Heart left ventricle (tissue), 16 donors: ENCODE measurements around the gene ELMOD3. TPM values are rescaled to one million over a fixed set of nuclear protein-coding genes. Genes with fewer than 3 reads are reported as not detected.
A peak's percentile ranks its signal among the peaks of the same experiment; 100 is the strongest.

Experiments used
- ATAC-seq, 4 donors: fragments of 200-7000 bp; cut with Tn5 transposase; one replicate each; pipeline ENCODE4 v1.9.1; 2020 to 2022; ENCODE audit warnings: moderate library complexity in 4 of 4, mild to moderate bottlenecking in 3 of 4, moderate number of reproducible peaks in 1 of 4
- DNase-seq, 5 donors: peaks; one replicate each; pipeline ENCODE4 v3.0.0-alpha.2; 2020
- H3K27ac ChIP-seq, 12 donors: fragments of 200-600 bp; sonication (generic) in 4 of 12; one replicate each; pipeline versions ENCODE4 v1.5.0 to v1.8.0; 2016 to 2022; ENCODE audit warnings: mild to moderate bottlenecking in 2 of 12
- H3K27me3 ChIP-seq, 9 donors: fragments of 200-600 bp; sonication (generic) in 2 of 9; one replicate each; pipeline versions ENCODE4 v1.5.1 to v1.8.0; 2016 to 2022; ENCODE audit warnings: mild to moderate bottlenecking in 3 of 9
- H3K36me3 ChIP-seq, 9 donors: fragments of 200-600 bp; sonication (generic) in 2 of 9; one replicate each; pipeline versions ENCODE4 v1.5.0 to v1.8.0; 2018 to 2022; ENCODE audit warnings: mild to moderate bottlenecking in 2 of 9
- H3K4me1 ChIP-seq, 12 donors: fragments of 200-600 bp; sonication (generic) in 4 of 12; one replicate each; pipeline versions ENCODE4 v1.5.0 to v1.8.0; 2016 to 2022; ENCODE audit warnings: mild to moderate bottlenecking in 3 of 12
- H3K4me3 ChIP-seq, 12 donors: fragments of 200-600 bp; sonication (generic) in 4 of 12; one replicate each; pipeline versions ENCODE4 v1.5.0 to v1.8.0; 2017 to 2022; ENCODE audit warnings: mild to moderate bottlenecking in 9 of 12, moderate library complexity in 4 of 12
- H3K9me3 ChIP-seq, 12 donors: fragments of 200-600 bp; sonication (generic) in 4 of 12; one replicate each; pipeline versions ENCODE4 v1.5.0 to v1.8.0; 2016 to 2022; ENCODE audit warnings: mild to moderate bottlenecking in 1 of 12
- CTCF ChIP-seq, 12 donors: fragments of 200-600 bp; sonication (generic) in 4 of 12; IDR thresholded peaks; one replicate each; pipeline versions ENCODE4 v1.5.0 to v1.8.0; 2018 to 2022; ENCODE audit warnings: antibody characterized with exemption in 12 of 12, mild to moderate bottlenecking in 5 of 12
- POLR2A ChIP-seq, 2 donors: fragments of 450-650 bp; IDR thresholded peaks; one replicate each; pipeline ENCODE4 v1.6.1; 2017; ENCODE audit warnings: antibody characterized with exemption in 2 of 2, mild to moderate bottlenecking in 2 of 2, moderate library complexity in 2 of 2
- WGBS, 4 donors: extraction: QIAGEN DNeasy Blood & Tissue Kit in 2 of 4; methylation state at CpG; one replicate each; pipeline versions ENCODE4 v1.1.5 to v1.1.7; 2013 to 2018; 5-methylcytosine and 5-hydroxymethylcytosine counted together
- intact Hi-C, 10 donors: fragments of 100-400 bp; cut with DNase I; formaldehyde crosslinking; loops; one replicate each; pipeline versions ENCODE4 v1.11.1 to v1.14.2; 2022
- polyA plus RNA-seq, 2 donors: library from polyadenylated mRNA; stranded (reverse); fragments of 200-250 nt; gene quantifications; one replicate each; pipeline ENCODE4 v1.2.3, GENCODE V29; 2013
- total RNA-seq, 9 donors: library from RNA; depleted of rRNA in 2 of 9; stranded (reverse); fragments of >200 nt in 2 of 9; fragmentation: NEBNext Ultra II Directional in 3 of 9; extraction: Animal tissue kit (Norgen Biotek cat#: 25700) in 3 of 9; gene quantifications; one replicate each; pipeline versions ENCODE4 v1.1.0 to v1.2.4, GENCODE V29; 2016 to 2023
- donor health status: ischemic (EF 13 %, LVEDD 7.1; RV severe dilation, severe dysfunction).
- donor health status: healthy with polysubstance abuse.
- donor health status: DM: no; HTN: yes; CAD: no.
- donor health status: DM: no; HTN: no; CAD: no.
- donor health status: ischemic (EF 25% LVEDD 6.9; RV normal size, moderate dysfunction).
- donor health status: ischemic (EF 25% LVEDD 5.7; RV mildly dilated, moderate dysfunction).
- donor health status: healthy.
- donor health status: DM: yes; HTN: yes; CAD: no.
- donor health status: ischemic (EF 35%, LVEDD 5.7; RV mildly dilated, moderate dysfunction).
- donor health status: nonischemic (EF 11% LVEDD 7.7; RV severe dilation, severe dysfunction).
- donor health status: DM: yes; HTN: yes; CAD: no.
- donor health status: PGD.
- donor health status: ischemic (EF 29% LVEDD 5.4; RV normal size, mild dysfunction).
- donor health status: nonischemic (EF 23%, LVEDD 6.1; RV moderate dilation, normal function).

Gene ELMOD3
- total and polyA plus RNA-seq, 11 donors = 6.0 to 18.0 (median 10.2) TPM

GRCh38 chr2:85435981-85436835 lies 81.6 kb downstream of the ELMOD3 start:
- Histone ChIP-seq H3K4me3 (no peak overlapping the region), H3K27me3 (no peaks in the 10 kb centered on the region), H3K36me3 (no peaks in the 10 kb centered on the region), H3K27ac (peak overlapping the region; percentile 91 to 99 (median 95)), H3K4me1 (peaks cover 16 to 66% (median 39%) of the 10 kb centered on the region in 12 donors), H3K9me3 (no peaks in the 10 kb centered on the region)
- ATAC-seq (no peak), DNase-seq (no peak)
- TF ChIP-seq POLR2A (IDR thresholded peaks at IDR 0.05) = no peak
- no peak for TF ChIP-seq CTCF (IDR thresholded peaks at IDR 0.05)
- WGBS, 4 donors = 93 to 95% (median 94%) methylated on average over 15 to 16 of the region's 16 CpGs
- intact Hi-C loops = loop anchor here in 6 of 10 donors (2.0 to 5.0 kb wide), 4 partner anchors 61 to 103 kb away; partner anchors contain the start of gene MAT2A (in 4 of the 6)

- intact Hi-C loops = loop anchor here in 6 of 10 donors (1.0 to 5.0 kb wide), 5 partner anchors 60 to 102 kb away; partner anchors contain the start of gene MAT2A (in 4 of the 6)
- H3K4me3 ChIP-seq = peak overlapping the region in 9 of 12 donors; percentile 49 to 59 (median 56)
- H3K27me3 ChIP-seq = no peaks in the 10 kb centered on the region
- H3K36me3 ChIP-seq = no peaks in the 10 kb centered on the region
- no peak for TF ChIP-seq POLR2A (IDR thresholded peaks at IDR 0.05)
- TF ChIP-seq CTCF (IDR thresholded peaks at IDR 0.05) = no peak
- peak overlapping the region; percentile 91 to 99 (median 95) for H3K27ac ChIP-seq
- no peak for DNase-seq
- WGBS, 4 donors = 56 to 66% (median 60%) methylated on average over 10 of the region's 10 CpGs
- peaks cover 16 to 66% (median 39%) of the 10 kb centered on the region in 12 donors for H3K4me1 ChIP-seq
- ATAC-seq = no peak
- H3K9me3 ChIP-seq = no peaks in the 10 kb centered on the region
Observed at GRCh38 chr2:85436836-85437487, 82.4 kb downstream of the ELMOD3 start.

- 2 to 5% (median 3%) methylated on average over 28 to 64 of the region's 64 CpGs for WGBS, 4 donors
- Histone ChIP-seq H3K36me3 (no peaks in the 10 kb centered on the region), H3K4me3 (peak overlapping the region in 11 of 12 donors; percentile 10 to 59 (median 54)), H3K9me3 (no peaks in the 10 kb centered on the region), H3K4me1 (peaks cover 16 to 65% (median 39%) of the 10 kb centered on the region in 12 donors), H3K27ac (peak overlapping the region; percentile 91 to 99 (median 95)), H3K27me3 (no peaks in the 10 kb centered on the region)
- DNase-seq (peak; percentile 88 to 95 (median 92)), ATAC-seq (peak; percentile 59 to 83 (median 80))
- peak; percentile 25 to 88 for TF ChIP-seq POLR2A (IDR thresholded peaks at IDR 0.05)
- peak in 1 of 12 donors; percentile 7 for TF ChIP-seq CTCF (IDR thresholded peaks at IDR 0.05)
- intact Hi-C loops = loop anchor here in 8 of 10 donors (1.0 to 5.0 kb wide), 6 partner anchors 60 to 101 kb away; partner anchors contain the start of gene MAT2A (in 4 of the 8)
Observed at GRCh38 chr2:85437488-85438200, 83.1 kb downstream of the ELMOD3 start.
